Measurements from ENCODE around the gene HNF4A. TPM values are rescaled to one million over a fixed set of nuclear protein-coding genes. Genes with fewer than 3 reads are reported as not detected.

HNF4A gene
- total and polyA plus RNA-seq, 2 of the 13 experiments (the other 11 are each of a cell fraction or from before 2014, with no cell fraction given) = 80.9 to 169 TPM

GRCh38 chr20:44355498-44356352, at the start of gene HNF4A (continued):
- no peak for TF ChIP-seq CBX1 (IDR thresholded peaks at IDR 0.05; ENCODE audit: low read depth)
- TF ChIP-seq SRSF9 (IDR thresholded peaks at IDR 0.05; ENCODE audit: borderline replicate concordance, insufficient read depth, low read depth, low read length, poor library complexity, severe bottlenecking) = no peak
- TF ChIP-seq PHB2 (IDR thresholded peaks at IDR 0.05; ENCODE audit: partially characterized antibody) = no peak
- TF ChIP-seq ZNF784 (CRISPR knock-in tag; IDR thresholded peaks at IDR 0.05; ENCODE audit: borderline replicate concordance) = peak; percentile 94
- peak; percentile 66; the same call in 1 of the 2 replicates for TF ChIP-seq TFDP2 (CRISPR knock-in tag; IDR thresholded peaks at IDR 0.05)
- peak in 1 of 2 experiments; percentile 93; a peak in 2 of 4 replicates for TF ChIP-seq KLF16 (CRISPR knock-in tag; IDR thresholded peaks at IDR 0.05)
- peak; percentile 96 for TF ChIP-seq POLR2AphosphoS5 (IDR thresholded peaks at IDR 0.05; ENCODE audit: low read depth, low read length)
- peak; percentile 49 for TF ChIP-seq ZNF337 (CRISPR knock-in tag; IDR thresholded peaks at IDR 0.05; ENCODE audit: borderline replicate concordance, low read depth)
- no peak for TF ChIP-seq ZHX2 (IDR thresholded peaks at IDR 0.05; ENCODE audit: low read depth)
- peak; percentile 85; the same call in 1 of the 2 replicates for TF ChIP-seq ZHX2 (CRISPR knock-in tag; IDR thresholded peaks at IDR 0.05; ENCODE audit: borderline replicate concordance)
- no peak for TF ChIP-seq ZMYM2 (CRISPR knock-in tag; IDR thresholded peaks at IDR 0.05)
- no peak; the same call in 1 of the 2 replicates for TF ChIP-seq CC2D1A (CRISPR knock-in tag; IDR thresholded peaks at IDR 0.05)
- TF ChIP-seq ZBTB39 (CRISPR knock-in tag; IDR thresholded peaks at IDR 0.05) = peak; percentile 38; the same call in 1 of the 2 replicates
- 0 out of 2 replicates have a peak, but pooled peaks have one; percentile 64 for TF ChIP-seq ZNF83 (CRISPR knock-in tag; IDR thresholded peaks at IDR 0.05; ENCODE audit: borderline replicate concordance)
- TF ChIP-seq ZNF317 (CRISPR knock-in tag; IDR thresholded peaks at IDR 0.05) = peak; percentile 89
